ENCODE measurements around the gene ASB6. TPM values are rescaled to one million over a fixed set of nuclear protein-coding genes. Genes with fewer than 3 reads are reported as not detected.
"Not testable (repeated sequence)": the region's sequence is repeated elsewhere in the genome, so short reads cannot be mapped to it uniquely, and the experiment has no call there.

The ASB6 gene
- total RNA-seq, 1 donor from 2014 or later, result 18.6 TPM

DNA sequence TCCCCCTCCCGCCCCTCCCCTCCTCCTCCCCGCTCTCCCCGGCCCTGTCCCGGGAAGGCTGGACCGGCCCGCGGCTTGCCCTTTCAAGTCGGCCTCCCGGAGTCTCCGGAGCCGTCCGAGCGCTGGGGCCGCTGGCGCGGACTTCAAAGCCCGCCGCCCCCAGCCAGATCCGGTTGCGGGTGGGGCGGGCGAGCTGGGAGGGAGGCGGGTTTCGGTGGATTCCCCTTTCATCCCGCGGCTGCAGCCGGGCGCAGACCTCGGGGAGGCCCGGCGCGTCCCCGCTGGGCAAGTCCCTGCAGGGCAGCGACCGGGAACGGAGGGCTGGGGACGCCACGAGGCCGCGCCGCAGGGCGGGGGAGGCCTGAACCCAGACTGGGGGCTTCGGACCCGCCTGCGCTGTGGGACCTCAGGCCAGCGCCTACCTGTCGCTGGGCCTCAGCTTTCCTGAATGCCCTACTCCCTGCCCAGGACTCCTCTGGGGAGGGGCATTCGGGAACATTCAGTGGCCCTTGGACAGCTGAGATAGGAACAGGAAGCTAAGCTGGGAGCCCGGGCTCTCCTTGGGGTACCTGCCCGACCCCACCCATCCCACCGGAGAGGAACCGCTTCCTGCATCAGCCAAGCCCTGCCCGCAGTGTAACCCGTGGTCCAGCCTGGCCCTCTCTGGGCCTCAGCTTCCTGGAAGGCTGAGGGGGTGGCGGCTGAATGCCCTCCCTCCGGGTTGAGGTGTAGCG, 44.4 kb downstream of the ASB6 start:
- intact Hi-C loops (cut with DNase I), result no loop called here
- DNase-seq (ENCODE audit: low spot score) (peak; percentile 83), ATAC-seq (peak; percentile 70)

- ATAC-seq, result peak; percentile 88
- intact Hi-C loops (cut with DNase I), result no loop called here
- peak; percentile 80 for DNase-seq (ENCODE audit: low spot score)
Observed at GRCh38 chr9:129596541-129597331, 45.2 kb downstream of the ASB6 start.

DNA sequence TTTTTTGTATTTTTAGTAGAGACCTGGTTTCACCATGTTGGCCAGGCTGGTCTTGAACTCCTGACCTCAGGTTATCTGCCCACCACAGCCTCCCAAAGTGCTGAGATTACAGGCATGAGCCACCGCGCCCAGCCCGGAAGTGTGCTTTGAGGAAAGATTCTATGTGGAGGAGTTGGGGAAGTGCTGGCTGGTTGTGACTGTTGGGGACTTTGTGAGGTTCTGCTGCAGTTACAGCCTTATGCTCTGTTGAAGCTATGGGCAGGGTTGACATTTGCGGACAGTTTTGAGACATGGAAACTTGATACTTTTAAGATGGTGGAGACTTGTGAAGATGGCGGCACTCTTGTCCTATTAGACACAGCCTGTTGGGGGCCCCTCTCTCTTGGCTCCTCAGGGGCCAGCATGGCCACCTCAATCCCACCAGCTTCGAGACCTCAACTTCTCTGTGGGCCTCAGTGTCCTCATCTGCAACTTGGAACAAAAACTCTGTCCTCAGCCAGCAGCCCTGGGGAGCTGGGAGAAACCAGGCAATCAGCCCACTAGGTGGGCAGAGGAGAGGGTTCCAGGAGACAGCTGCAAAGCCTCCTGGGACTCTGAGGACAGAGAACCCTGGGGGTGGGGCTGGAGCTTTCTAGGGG, 45.9 kb downstream of the ASB6 start:
- DNase-seq (ENCODE audit: low spot score) (no peak), ATAC-seq (no peak)
- intact Hi-C loops (cut with DNase I), result no loop called here

DNA sequence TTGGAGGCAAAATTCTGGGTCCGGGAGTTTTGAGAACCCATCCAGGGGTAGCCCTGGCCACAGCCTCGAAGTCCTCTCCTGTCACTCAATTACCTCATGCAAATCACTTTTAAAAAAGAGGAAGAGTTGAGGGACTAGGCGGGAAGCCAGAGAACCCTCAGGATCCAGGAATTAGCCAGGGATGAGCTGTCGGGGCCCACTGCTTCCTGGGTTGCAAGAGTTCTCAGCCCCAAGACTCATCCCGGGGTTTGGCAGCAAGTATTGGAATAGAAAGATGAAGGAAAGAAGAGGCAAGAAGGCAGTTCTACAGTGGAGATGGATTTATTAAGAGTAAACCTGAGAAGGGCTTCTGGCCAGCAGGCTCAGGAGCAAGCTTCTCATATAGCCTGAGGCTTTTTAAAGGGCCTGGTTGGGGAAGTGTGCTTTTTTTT, 46.6 kb downstream of the ASB6 start:
- ATAC-seq, result no peak
- intact Hi-C loops (cut with DNase I), result no loop called here
- no peak for DNase-seq (ENCODE audit: low spot score)

GRCh38 chr9:129594632-129595031, 47.3 kb downstream of the ASB6 start:
- no peak for DNase-seq (ENCODE audit: low spot score)
- intact Hi-C loops (cut with DNase I), result no loop called here

GRCh38 chr9:129592790-129593189, 49.2 kb downstream of the ASB6 start:
- intact Hi-C loops (cut with DNase I); DNase-seq (ENCODE audit: low spot score); ATAC-seq: not testable (repeated sequence)

More at GRCh38 chr9:129594632-129595031, 47.3 kb downstream of the ASB6 start:
- no peak for ATAC-seq

- ATAC-seq, result no peak
- no peak for DNase-seq (ENCODE audit: low spot score)
- intact Hi-C loops (cut with DNase I), result no loop called here
Observed at GRCh38 chr9:129591916-129592315, 50.0 kb downstream of the ASB6 start.

DNA sequence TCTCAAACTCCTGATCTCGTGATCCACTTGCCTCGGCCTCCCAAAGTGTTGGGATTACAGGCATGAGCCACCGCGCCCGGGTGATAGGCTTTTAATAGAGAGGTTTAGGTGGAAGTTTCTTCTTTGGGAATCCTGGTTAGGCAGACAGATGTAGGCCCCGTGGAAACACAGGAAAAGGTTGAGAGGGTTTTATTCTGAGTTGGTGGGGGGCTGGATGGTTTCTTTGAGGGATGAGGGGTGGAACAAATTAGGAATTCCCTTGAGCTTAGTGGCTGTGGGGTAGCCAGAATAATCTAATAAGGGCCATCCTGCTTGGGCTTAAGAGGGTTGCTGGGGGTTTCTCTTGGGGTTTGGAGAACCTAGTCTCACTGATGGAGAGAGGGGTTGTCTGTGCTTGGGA, 51.5 kb downstream of the ASB6 start:
- ATAC-seq (no peak), DNase-seq (ENCODE audit: low spot score) (no peak)
- intact Hi-C loops (cut with DNase I), result no loop called here

GRCh38 chr9:129587487-129588262, 54.3 kb downstream of the ASB6 start:
- ATAC-seq, result peak; percentile 44
- intact Hi-C loops (cut with DNase I), result no loop called here

GRCh38 chr9:129586685-129587084, 55.3 kb downstream of the ASB6 start:
- intact Hi-C loops (cut with DNase I), result no loop called here
- no peak for DNase-seq (ENCODE audit: low spot score)
- peak; percentile 43 for ATAC-seq

More at GRCh38 chr9:129587487-129588262, 54.3 kb downstream of the ASB6 start:
- no peak for DNase-seq (ENCODE audit: low spot score)

- intact Hi-C loops (cut with DNase I), result no loop called here
- ATAC-seq (no peak), DNase-seq (ENCODE audit: low spot score) (no peak)
Observed at GRCh38 chr9:129586245-129586644, 55.7 kb downstream of the ASB6 start.

DNA sequence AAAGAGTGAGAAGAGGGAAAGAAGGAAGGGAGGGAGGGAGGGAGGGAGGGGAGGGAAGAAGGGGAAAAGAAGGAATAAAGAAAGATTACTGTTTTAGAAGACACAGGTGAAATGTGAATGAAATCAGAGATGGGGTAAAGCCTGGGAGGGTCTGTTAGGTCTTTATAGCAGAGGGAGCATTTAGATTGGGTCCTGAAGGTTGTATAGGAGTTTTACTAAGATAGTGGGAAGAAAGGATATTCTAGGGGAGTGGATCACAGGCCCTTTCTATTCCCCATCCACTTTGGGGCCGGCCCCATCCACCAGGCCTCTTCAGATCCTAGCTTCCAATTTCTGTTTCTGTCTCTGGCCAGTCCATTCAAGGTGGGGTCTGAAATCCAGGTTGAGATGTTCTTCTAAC, 56.6 kb downstream of the ASB6 start:
- intact Hi-C loops (cut with DNase I), result no loop called here

More for the DNA sequence above, 56.6 kb downstream of the ASB6 start:
- DNase-seq (ENCODE audit: low spot score), result no peak
- no peak for ATAC-seq

Other genes with a start within 250 kb of the ASB6 start
- 2.2 TPM for gene C9orf50, start 21.1 kb downstream of the ASB6 start, total RNA-seq
- 28.0 TPM for gene NTMT1, start 16.0 kb downstream of the ASB6 start, total RNA-seq
- 13.2 TPM for gene PRRX2, start 23.5 kb upstream of the ASB6 start, total RNA-seq
- gene PTGES, start 110.9 kb upstream of the ASB6 start, total RNA-seq, result 23.3 TPM
- gene TOR1B, start 161.0 kb upstream of the ASB6 start, total RNA-seq, result 15.7 TPM
- 24.6 TPM for gene TOR1A, start 182.0 kb upstream of the ASB6 start, total RNA-seq
- gene C9orf78, start 193.1 kb upstream of the ASB6 start, total RNA-seq, result 38.6 TPM
- gene USP20, start 193.3 kb upstream of the ASB6 start, total RNA-seq, result 28.7 TPM

Data from sciatic nerve (tissue), 2 donors.